D721Med (cell line): Measurements from ENCODE around the gene SERPINA4.
"Not testable (repeated sequence)": the region's sequence is repeated elsewhere in the genome, so short reads cannot be mapped to it uniquely, and the experiment has no call there.

Experiments used
- DNase-seq: peaks from one replicate; pipeline ENCODE4 v3.0.0; 2011; ENCODE audit warnings: low spot score; ENCODE audit not compliant: insufficient read length
- FAIRE-seq: peaks from 2 replicates; lab custom pipeline; 2011; peaks lifted over from hg19 to GRCh38; lab: Jason Lieb, UNC
- TF ChIP-seq, protein P1 (sequence below): IDR thresholded peaks from 2 replicates; pipeline ENCODE4 v1.5.1; 2012; ENCODE audit warnings: mild to moderate bottlenecking, control low read depth; ENCODE audit not compliant: insufficient read depth; ENCODE audit errors: missing control alignments

Gene SERPINA4

DNA sequence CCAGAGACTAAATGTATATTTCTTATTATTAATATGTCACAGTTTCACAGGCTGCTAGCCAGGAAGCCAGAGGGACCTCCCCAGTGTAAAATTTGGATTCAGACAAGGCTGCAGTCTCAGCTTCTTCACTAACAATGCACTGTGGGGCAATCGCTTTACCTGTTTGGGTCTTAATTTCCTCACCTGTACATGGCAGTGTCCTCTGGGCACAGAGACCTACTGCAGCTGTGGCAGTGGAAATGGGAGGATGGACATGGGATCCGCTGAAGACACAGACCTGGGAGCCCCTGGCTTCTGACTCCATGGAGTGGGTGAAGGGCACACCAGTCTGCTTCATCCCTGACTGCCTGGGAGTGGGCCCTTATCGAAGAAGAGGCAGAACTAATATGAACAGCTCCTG, 13.1 kb downstream of the SERPINA4 start:
- no peak for FAIRE-seq
- TF ChIP-seq, protein P1, sequence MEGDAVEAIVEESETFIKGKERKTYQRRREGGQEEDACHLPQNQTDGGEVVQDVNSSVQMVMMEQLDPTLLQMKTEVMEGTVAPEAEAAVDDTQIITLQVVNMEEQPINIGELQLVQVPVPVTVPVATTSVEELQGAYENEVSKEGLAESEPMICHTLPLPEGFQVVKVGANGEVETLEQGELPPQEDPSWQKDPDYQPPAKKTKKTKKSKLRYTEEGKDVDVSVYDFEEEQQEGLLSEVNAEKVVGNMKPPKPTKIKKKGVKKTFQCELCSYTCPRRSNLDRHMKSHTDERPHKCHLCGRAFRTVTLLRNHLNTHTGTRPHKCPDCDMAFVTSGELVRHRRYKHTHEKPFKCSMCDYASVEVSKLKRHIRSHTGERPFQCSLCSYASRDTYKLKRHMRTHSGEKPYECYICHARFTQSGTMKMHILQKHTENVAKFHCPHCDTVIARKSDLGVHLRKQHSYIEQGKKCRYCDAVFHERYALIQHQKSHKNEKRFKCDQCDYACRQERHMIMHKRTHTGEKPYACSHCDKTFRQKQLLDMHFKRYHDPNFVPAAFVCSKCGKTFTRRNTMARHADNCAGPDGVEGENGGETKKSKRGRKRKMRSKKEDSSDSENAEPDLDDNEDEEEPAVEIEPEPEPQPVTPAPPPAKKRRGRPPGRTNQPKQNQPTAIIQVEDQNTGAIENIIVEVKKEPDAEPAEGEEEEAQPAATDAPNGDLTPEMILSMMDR, result no peak
- DNase-seq, result no peak

DNA sequence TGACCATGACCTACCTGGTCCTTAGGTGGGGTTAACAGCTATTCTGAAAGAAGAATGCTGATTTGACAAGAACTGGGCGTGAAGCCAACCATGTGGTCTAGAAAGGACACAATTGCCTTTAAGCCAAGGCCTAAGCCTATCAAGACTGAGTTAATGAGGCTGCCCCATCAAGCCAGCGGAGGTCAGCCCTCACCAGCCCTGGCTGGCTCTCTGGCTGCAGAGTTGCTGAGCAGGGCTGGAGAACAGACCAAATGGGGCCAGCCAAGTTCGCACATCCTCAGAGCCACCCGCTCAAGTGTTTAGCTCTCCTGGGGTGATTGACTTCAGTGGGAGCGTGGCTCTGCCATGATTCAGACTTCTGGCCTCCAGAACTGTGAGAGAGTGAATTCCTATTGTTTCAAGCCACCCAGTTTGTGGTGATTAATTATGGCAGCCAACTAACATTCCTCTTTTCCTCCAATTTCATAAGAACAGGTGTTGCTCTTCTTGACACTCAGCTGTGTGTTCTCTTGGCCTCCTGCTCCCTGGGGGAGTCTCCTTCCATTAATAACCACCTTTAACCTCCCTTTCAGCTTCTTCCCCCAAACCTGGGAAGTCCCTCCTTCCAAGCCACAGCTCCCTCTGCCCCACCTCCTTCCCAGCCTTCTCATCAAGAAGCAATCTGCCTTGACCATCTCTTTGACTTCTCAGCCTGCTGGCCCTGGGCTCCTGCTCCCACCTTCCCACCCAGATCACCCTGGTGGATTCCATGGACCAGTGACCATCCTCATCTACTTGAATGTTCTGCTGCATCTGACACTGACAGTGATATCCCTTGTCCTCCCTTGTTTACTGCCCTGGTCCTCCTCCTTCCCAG, 14.7 kb downstream of the SERPINA4 start:
- TF ChIP-seq, protein P1, result no peak
- FAIRE-seq (no peak), DNase-seq (no peak)

- FAIRE-seq, DNase-seq: not testable (repeated sequence)
Observed at GRCh38 chr14:94577472-94577871, 16.2 kb downstream of the SERPINA4 start.

- no peak for FAIRE-seq
Observed at GRCh38 chr14:94578712-94579111, 17.5 kb downstream of the SERPINA4 start.

GRCh38 chr14:94581127-94581999, 20.1 kb downstream of the SERPINA4 start, which contains the start of gene SERPINA5:
TSS of gene SERPINA5 (plus strand) at chr14:94581426. CDS start at chr14:94587363, 5,937 bp downstream.
- no peak for FAIRE-seq
- TF ChIP-seq, protein P1, result no peak
- no peak for DNase-seq

More at GRCh38 chr14:94578712-94579111, 17.5 kb downstream of the SERPINA4 start:
- TF ChIP-seq, protein P1, result no peak
- no peak for DNase-seq

DNA sequence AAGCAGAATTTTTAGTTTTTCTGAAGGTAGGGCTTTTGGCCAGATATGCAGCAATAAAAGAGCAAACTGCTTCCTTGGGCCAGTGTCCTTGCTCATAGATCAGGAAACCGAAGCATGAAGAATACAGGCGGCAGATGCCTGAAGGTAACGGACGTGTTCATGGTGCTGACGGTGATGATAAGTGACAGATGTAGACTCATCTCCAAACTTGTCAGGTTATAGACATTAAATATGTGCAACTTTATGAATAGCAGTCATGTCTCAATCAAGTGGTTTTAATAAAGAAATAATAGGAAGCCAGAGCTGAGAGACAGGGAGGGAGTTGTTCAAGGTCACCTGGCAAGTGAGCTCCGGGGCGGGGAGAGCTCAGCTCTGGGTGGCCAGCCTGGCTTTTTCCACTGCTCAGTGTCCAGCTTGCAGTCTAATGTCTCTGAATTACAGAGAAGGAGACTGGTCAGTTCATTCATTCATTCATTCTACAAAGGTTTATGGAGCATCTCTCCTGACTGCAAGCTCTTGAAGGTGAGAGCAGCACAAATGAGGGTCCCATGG, 21.0 kb downstream of the SERPINA4 start:
- TF ChIP-seq, protein P1, result no peak
- DNase-seq (no peak), FAIRE-seq (no peak)

GRCh38 chr14:94582851-94583250, 21.6 kb downstream of the SERPINA4 start:
- FAIRE-seq (no peak), DNase-seq (no peak)
- TF ChIP-seq, protein P1, result no peak
